GM12874 (cell line): ENCODE data around the gene FAM181A.

Source experiments
- CTCF ChIP-seq: IDR thresholded peaks from 2 replicates; pipeline ENCODE4 v1.5.1; 2011; ENCODE audit warnings: low read depth, mild to moderate bottlenecking, control low read depth, low read length, moderate library complexity; ENCODE audit not compliant: insufficient read depth

Gene FAM181A

GRCh38 chr14:93915800-93916199 is 11.3 kb upstream of the FAM181A start:
- TF ChIP-seq CTCF, result no peak

GRCh38 chr14:93916498-93916897 is 10.6 kb upstream of the FAM181A start:
- no peak for TF ChIP-seq CTCF

- no peak for TF ChIP-seq CTCF
Observed at GRCh38 chr14:93917141-93917540, 10.0 kb upstream of the FAM181A start.

GRCh38 chr14:93921001-93921806 is 5.9 kb upstream of the FAM181A start:
- no peak for TF ChIP-seq CTCF

GRCh38 chr14:93923626-93924025 is 3.5 kb upstream of the FAM181A start:
- no peak for TF ChIP-seq CTCF

GRCh38 chr14:93924592-93925355 is 2.4 kb upstream of the FAM181A start:
- TF ChIP-seq CTCF, result no peak

- no peak for TF ChIP-seq CTCF
Observed at GRCh38 chr14:93925374-93925895, 1.7 kb upstream of the FAM181A start.
